ENCODE measurements around the gene NRM. TPM values are rescaled to one million over a fixed set of nuclear protein-coding genes. Genes with fewer than 3 reads are reported as not detected.

The NRM gene
- total RNA-seq, 1 experiment from 2014 or later, result 5.3 TPM

- Mint-ChIP-seq H3K9me3 (ENCODE audit: unreplicated experiment) (no peaks in the 10 kb centered on the region), H3K4me3 (ENCODE audit: unreplicated experiment) (peak overlapping the region; percentile 41), H3K36me3 (ENCODE audit: insufficient read depth, unreplicated experiment) (peaks cover 70% of the 10 kb centered on the region), H3K27ac (ENCODE audit: low read depth, unreplicated experiment) (no peak overlapping the region), H3K4me1 (ENCODE audit: insufficient read depth, unreplicated experiment) (peaks cover 28% of the 10 kb centered on the region), H3K27me3 (ENCODE audit: insufficient read depth, unreplicated experiment) (no peaks in the 10 kb centered on the region)
- intact Hi-C loops (cut with micrococcal nuclease), result loop anchor here (1.0 kb wide), 2 partner anchors 43 to 391 kb away; no protein-coding TSS in a partner anchor
- BruUV-seq (replicated peaks), result no TSS peak
- TF ChIP-seq CTCF (IDR thresholded peaks at IDR 0.05; ENCODE audit: unreplicated experiment), result peak; percentile 98
- POLR2A ChIA-PET, result interaction anchor here (0.6 to 9.1 kb wide), 7 partner anchors 9 to 205 kb away, joined by 3 to 208 read pairs (median 6); partner anchors contain the start of genes DDR1, MDC1, NRM and TUBB
- CTCF ChIA-PET, result interaction anchor here (0.5 to 17.5 kb wide), 18 partner anchors 9 to 408 kb away, joined by 3 to 537 read pairs (median 4); partner anchors contain the start of genes MDC1 and TUBB
- DNase-seq (ENCODE audit: unreplicated experiment), result peak; percentile 82
Observed at GRCh38 chr6:30678964-30679726, 11.6 kb downstream of the NRM start.

DNA sequence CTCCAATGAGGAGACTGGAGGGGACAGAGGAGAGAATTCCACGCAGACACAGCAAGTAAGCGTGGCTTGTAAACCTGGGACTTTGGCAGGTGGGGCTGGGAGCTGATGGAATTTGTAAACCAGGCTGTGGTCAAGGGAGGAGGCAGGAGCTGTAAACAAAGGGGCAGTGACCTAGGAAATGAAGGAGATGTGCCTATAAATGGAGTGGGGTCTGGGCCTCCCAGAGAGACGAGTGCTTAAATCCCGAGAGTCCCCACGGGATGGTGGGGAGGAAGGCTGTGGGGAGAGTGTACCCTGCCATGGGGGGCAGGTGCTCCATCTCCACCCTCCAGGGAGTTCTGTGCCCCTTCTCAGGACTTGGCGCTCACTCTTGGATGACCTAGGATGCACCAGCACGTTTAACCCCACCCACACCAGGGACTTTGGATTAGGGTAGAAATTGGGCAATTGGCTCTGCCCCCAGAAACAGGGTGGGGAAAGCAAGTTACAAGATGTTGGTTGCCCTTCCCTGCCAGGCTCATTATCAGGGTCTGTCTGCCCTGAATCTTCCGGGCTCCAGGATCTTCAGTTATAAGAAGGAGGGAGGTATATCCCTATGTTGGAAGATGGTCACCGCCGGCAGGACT lies 14.0 kb downstream of the NRM start:
- no peaks in the 10 kb centered on the region for H3K27me3 Mint-ChIP-seq (ENCODE audit: insufficient read depth, unreplicated experiment)
- TF ChIP-seq CTCF (IDR thresholded peaks at IDR 0.05; ENCODE audit: unreplicated experiment), result no peak
- POLR2A ChIA-PET, result interaction anchor here (0.6 to 9.1 kb wide), 3 partner anchors 11 to 54 kb away, joined by 3 to 208 read pairs (median 11); partner anchors contain the start of genes MDC1 and TUBB
- CTCF ChIA-PET, result interaction anchor here (1.5 to 17.5 kb wide), 3 partner anchors 9 to 50 kb away, joined by 6 to 537 read pairs (median 26); partner anchors contain the start of genes MDC1 and TUBB
- intact Hi-C loops (cut with micrococcal nuclease), result no loop called here
- no peak for DNase-seq (ENCODE audit: unreplicated experiment)
- H3K9me3 Mint-ChIP-seq (ENCODE audit: unreplicated experiment), result no peaks in the 10 kb centered on the region
- H3K27ac Mint-ChIP-seq (ENCODE audit: low read depth, unreplicated experiment), result peak overlapping the region; percentile 82
- H3K4me3 Mint-ChIP-seq (ENCODE audit: unreplicated experiment), result no peak overlapping the region
- H3K36me3 Mint-ChIP-seq (ENCODE audit: insufficient read depth, unreplicated experiment), result peaks cover 61% of the 10 kb centered on the region
- BruUV-seq (replicated peaks), result no TSS peak
- peaks cover 12% of the 10 kb centered on the region for H3K4me1 Mint-ChIP-seq (ENCODE audit: insufficient read depth, unreplicated experiment)

- H3K4me1 Mint-ChIP-seq (ENCODE audit: insufficient read depth, unreplicated experiment), result peaks cover 12% of the 10 kb centered on the region
- H3K27me3 Mint-ChIP-seq (ENCODE audit: insufficient read depth, unreplicated experiment), result no peaks in the 10 kb centered on the region
- TSS peak; percentile 39 for BruUV-seq (replicated peaks)
- peak within 1 kb of the TSS; percentile 52 for H3K27ac Mint-ChIP-seq (ENCODE audit: low read depth, unreplicated experiment)
- H3K4me3 Mint-ChIP-seq (ENCODE audit: unreplicated experiment), result peak within 1 kb of the TSS; percentile 83
- peak; percentile 99 for DNase-seq (ENCODE audit: unreplicated experiment)
- H3K36me3 Mint-ChIP-seq (ENCODE audit: insufficient read depth, unreplicated experiment), result peaks cover 44% of the 10 kb centered on the region
- CTCF ChIA-PET, result interaction anchor here (0.6 to 17.5 kb wide), 12 partner anchors 9 to 415 kb away, joined by 3 to 537 read pairs (median 4); partner anchors contain the start of genes MDC1 and TUBB
- no peaks in the 10 kb centered on the region for H3K9me3 Mint-ChIP-seq (ENCODE audit: unreplicated experiment)
- intact Hi-C loops (cut with micrococcal nuclease), result loop anchor here (2.0 kb wide), 1 partner anchor 56 kb away; the partner anchor contains the start of genes MRPS18B and PPP1R10
- TF ChIP-seq CTCF (IDR thresholded peaks at IDR 0.05; ENCODE audit: unreplicated experiment), result peak; percentile 71
- POLR2A ChIA-PET, result interaction anchor here (0.6 to 9.1 kb wide), 28 partner anchors 9 to 442 kb away, joined by 3 to 208 read pairs (median 4); partner anchors contain the start of genes ABCF1, FLOT1, MDC1 and MRPS18B
Observed at GRCh38 chr6:30672445-30673253, 18.1 kb downstream of the NRM start, which contains the start of gene DHX16. DHX16 (minus strand) TSS chr6:30673006; CDS start chr6:30672841, 165 bp downstream.

Data from MCF 10A (cell line).